ENCODE data around the gene PRPF6. TPM values are rescaled to one million over a fixed set of nuclear protein-coding genes. Genes with fewer than 3 reads are reported as not detected.

The PRPF6 gene
- total and polyA plus RNA-seq, 2 donors (not counting 3 experiments of a cell fraction or from before 2014, with no cell fraction given) = 35.3 to 67.4 TPM

GRCh38 chr20:63957690-63958441, 23.1 kb upstream of the PRPF6 start:
- Histone ChIP-seq H3K79me2 (ENCODE audit: control insufficient read depth, insufficient read depth, low read length) (peaks cover 25% of the 10 kb centered on the region), H3K4me3 (replicated peaks in 1 of 3; ENCODE audit: insufficient read depth in 1 of 3, low read depth in 1 of 3, low read length in 3 of 3) (no peak overlapping the region), H3K9me3 (replicated peaks; ENCODE audit: control insufficient read depth, insufficient read depth, low read length) (no peaks in the 10 kb centered on the region), H3K9ac (replicated peaks; ENCODE audit: extremely low read depth, insufficient read depth, low read length) (peak overlapping the region; percentile 6), H3K9me1 (replicated peaks; ENCODE audit: control insufficient read depth, extremely low read depth, insufficient read depth, low read length) (no peaks in the 10 kb centered on the region), H3K4me1 (ENCODE audit: control insufficient read depth, extremely low read depth, insufficient read depth, low read length) (peaks cover 10% of the 10 kb centered on the region), H3K27ac (ENCODE audit: insufficient read depth, low read depth, low read length) (peak overlapping the region; percentile 9), H3K27me3 (ENCODE audit: control insufficient read depth in 2 of 2, insufficient read depth in 2 of 2, low read length in 2 of 2) (no peaks in the 10 kb centered on the region), H3K36me3 (ENCODE audit: control insufficient read depth in 2 of 2, extremely low read depth in 1 of 2, insufficient read depth in 2 of 2, low read length in 2 of 2) (peaks cover 7 to 25% of the 10 kb centered on the region in 2 experiments), H2AFZ (ENCODE audit: low read depth, low read length) (no peak overlapping the region), H3K4me2 (ENCODE audit: insufficient read depth, low read length) (no peak overlapping the region), H4K20me1 (replicated peaks; ENCODE audit: control insufficient read depth, extremely low read depth, insufficient read depth, low read length) (no peaks in the 10 kb centered on the region)
- DNase-seq (ENCODE audit: low read depth, low spot score) (no peak), FAIRE-seq (no peak)
- ChIA-PET CTCF (interaction anchor here (0.5 to 1.7 kb wide), 4 partner anchors 16 to 330 kb away, joined by 3 to 9 read pairs (median 4); no protein-coding TSS in a partner anchor), POLR2A (no interaction called here)
- intact Hi-C loops (cut with micrococcal nuclease) (loop anchor here (1.0 to 5.0 kb wide), 3 partner anchors 99 to 420 kb away; partner anchors contain the start of genes ARFRP1 and ZGPAT), dilution Hi-C loops (cut with MboI; ENCODE audit: extremely low pct_ligation_motif_present, low sequenced_read_pairs) (no loop called here)
- TF ChIP-seq POLR2A (IDR thresholded peaks at IDR 0.05; ENCODE audit: low read depth, low read length) = no peak
- TF ChIP-seq FOS (IDR thresholded peaks at IDR 0.05; ENCODE audit: borderline replicate concordance, insufficient read depth, low read length) = no peak
- no peak for TF ChIP-seq JUN (IDR thresholded peaks at IDR 0.05; ENCODE audit: borderline replicate concordance, insufficient read depth, insufficient read length, low read depth)
- no peak for TF ChIP-seq EZH2 (IDR thresholded peaks at IDR 0.05; ENCODE audit: borderline replicate concordance, low read depth, low read length, severe bottlenecking)
- TF ChIP-seq MYC (IDR thresholded peaks at IDR 0.05; ENCODE audit: low read depth, low read length) = no peak
- TF ChIP-seq, protein P1, sequence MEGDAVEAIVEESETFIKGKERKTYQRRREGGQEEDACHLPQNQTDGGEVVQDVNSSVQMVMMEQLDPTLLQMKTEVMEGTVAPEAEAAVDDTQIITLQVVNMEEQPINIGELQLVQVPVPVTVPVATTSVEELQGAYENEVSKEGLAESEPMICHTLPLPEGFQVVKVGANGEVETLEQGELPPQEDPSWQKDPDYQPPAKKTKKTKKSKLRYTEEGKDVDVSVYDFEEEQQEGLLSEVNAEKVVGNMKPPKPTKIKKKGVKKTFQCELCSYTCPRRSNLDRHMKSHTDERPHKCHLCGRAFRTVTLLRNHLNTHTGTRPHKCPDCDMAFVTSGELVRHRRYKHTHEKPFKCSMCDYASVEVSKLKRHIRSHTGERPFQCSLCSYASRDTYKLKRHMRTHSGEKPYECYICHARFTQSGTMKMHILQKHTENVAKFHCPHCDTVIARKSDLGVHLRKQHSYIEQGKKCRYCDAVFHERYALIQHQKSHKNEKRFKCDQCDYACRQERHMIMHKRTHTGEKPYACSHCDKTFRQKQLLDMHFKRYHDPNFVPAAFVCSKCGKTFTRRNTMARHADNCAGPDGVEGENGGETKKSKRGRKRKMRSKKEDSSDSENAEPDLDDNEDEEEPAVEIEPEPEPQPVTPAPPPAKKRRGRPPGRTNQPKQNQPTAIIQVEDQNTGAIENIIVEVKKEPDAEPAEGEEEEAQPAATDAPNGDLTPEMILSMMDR (IDR thresholded peaks at IDR 0.05; ENCODE audit: extremely low read depth in 1 of 2, insufficient read depth in 1 of 2, low read depth in 1 of 2, low read length in 2 of 2) = no peak
- TF ChIP-seq, protein P2, sequence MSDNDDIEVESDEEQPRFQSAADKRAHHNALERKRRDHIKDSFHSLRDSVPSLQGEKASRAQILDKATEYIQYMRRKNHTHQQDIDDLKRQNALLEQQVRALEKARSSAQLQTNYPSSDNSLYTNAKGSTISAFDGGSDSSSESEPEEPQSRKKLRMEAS (IDR thresholded peaks at IDR 0.05; ENCODE audit: insufficient read depth, insufficient read length) = no peak
- TF ChIP-seq GATA2 (IDR thresholded peaks at IDR 0.05; ENCODE audit: insufficient read depth, insufficient read length, low read depth, low read length) = no peak
- no peak for TF ChIP-seq POLR2AphosphoS5 (IDR thresholded peaks at IDR 0.05; ENCODE audit: insufficient read depth, low read depth, low read length)
- no TSS peak for BruUV-seq (replicated peaks)
